HG03575 (cell line): ENCODE results near the gene TBC1D30.
A peak's percentile ranks its signal among the peaks of the same experiment; 100 is the strongest.
"Not testable (repeated sequence)": the region's sequence is repeated elsewhere in the genome, so short reads cannot be mapped to it uniquely, and the experiment has no call there.

ENCODE experiments used
- ATAC-seq: cut with Tn5 transposase; IDR thresholded peaks from one replicate; pipeline ENCODE4 v1.9.1; 2021; ENCODE audit not compliant: unreplicated experiment, insufficient number of reproducible peaks, low FRiP score; ENCODE audit errors: extremely low read depth

The TBC1D30 gene

DNA sequence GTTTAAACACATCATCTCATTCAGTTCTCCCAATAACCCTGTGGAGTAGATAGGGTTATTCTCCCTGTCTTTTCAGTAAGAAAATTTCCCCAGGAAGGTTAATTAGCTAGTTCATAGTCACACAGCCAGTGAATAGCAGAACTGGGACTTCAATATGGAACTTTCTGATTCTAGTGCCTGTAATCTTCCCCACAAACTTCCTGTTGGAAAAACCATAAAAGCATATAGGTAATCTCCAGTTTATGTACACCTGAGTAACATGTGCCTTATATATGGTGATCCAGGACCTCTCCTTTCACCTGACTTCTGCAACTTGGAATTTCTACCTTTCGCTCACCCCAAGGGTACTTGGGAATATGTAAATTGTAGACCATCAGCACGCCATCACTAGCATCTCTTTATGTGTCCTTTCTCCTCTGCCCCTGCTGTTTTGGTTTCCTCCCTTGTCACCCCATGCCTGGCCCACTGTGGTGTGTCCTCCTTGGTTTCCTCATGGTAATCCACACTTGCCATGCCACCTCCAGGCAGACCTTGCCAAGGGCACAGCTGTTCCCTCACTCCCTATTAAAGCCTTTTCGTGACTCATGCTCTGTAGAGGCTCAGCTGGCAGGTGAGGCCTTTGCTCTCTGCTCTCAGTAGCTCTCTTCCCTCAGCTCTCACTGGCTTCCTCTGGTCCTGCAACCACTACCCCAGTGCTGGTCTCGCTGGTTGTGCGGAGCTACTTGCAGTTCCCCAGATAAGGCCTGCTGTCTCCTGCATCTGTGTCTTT is 16.7 kb downstream of the TBC1D30 start:
- no peak for ATAC-seq

DNA sequence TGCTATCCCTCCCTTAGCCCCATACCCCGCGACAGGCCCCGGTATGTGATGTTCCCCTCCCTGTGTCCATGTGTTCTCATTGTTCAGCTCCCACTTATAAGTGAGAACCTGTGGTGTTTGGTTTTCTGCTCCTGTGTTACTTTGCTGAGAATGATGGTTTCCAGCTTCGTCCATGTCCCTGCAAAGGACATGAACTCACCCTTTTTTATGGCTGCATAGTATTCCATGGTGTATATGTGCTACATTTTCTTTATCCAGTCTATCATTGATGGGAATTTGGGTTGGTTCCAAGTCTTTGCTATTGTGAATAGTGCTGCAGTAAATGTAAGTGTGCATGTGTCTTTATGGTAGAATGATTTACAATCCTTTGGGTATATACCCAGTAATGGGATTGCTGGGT is 24.0 kb downstream of the TBC1D30 start:
- ATAC-seq, result not testable (repeated sequence)

DNA sequence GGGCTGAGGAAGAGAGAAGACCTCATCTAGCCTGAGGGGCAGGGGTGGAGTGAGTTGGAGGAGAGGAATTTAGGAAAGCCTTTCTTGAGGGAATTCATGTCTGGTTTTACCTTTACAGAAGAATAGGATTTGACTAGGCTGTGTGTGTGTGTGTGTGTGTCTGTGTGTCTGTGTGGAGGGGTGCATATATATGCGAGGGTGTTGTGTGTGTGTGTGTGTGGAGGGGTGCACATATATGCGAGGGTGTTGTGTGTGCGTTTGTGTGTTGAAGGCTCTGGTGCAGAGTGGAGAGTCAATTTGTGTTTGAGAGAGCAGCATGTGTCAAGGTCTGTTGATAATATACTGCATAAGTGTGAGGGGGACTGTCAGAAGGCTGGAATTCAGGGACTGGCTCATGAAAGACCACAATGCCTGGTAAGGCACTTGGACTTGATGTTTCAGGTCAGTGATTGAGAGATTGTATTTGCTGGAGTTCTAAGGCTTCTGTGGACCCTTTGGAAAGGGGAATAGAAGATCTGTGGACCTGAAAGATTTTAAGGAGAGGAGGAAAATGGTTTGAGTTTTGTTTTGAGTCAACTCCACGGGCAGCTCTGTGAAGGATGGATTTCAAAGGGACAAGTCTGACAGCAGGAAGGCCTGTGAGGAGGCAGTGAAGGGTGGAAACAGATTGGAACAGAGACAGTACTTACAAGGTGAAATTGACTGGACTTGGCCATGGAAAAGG is 34.6 kb downstream of the TBC1D30 start:
- ATAC-seq, result no peak

DNA sequence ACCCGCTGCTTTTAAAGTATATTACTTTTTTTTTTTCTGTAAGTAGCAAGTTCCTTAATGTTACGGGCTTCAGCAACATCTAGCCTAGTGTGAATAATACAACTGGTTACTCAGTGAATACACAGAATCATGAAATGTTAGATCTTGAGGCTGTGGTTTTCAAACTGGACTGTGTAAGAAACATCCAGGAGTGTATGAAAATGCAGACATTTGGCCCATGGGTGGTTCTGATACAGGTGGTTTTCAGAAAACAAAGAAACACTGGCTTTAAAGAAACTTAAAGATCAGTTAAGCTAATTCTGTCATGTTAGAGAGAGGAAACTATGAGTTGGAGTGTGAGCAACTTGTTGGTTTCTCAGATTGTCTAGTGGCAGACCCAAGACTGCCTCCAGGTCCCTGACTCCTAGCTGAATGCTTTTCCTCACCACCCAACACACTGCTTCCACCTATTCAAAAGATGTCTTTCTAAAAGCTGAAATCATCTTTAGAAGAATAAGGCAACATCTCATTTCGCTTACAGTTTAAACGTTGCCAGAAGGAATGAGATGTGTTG is 36.1 kb downstream of the TBC1D30 start:
- no peak for ATAC-seq

DNA sequence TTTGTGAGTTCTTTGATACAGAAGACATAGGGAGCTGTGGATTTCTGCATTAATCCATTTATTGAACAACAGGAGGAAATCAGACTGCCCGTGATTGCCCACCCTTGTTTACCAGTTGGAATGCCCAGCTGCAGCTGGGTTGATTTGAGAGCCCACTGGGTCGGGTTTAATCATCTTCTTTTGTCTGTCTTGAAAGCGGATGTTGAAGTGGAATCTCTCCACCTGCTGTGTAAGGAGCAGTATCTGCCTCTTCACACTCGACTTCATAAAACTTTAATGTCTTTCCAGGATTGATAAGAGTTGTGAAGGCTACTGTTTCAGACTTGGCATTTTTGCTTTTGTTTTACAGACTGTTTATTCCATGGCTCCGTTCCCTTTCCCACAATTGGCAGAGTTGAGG is 39.9 kb downstream of the TBC1D30 start:
- no peak for ATAC-seq

DNA sequence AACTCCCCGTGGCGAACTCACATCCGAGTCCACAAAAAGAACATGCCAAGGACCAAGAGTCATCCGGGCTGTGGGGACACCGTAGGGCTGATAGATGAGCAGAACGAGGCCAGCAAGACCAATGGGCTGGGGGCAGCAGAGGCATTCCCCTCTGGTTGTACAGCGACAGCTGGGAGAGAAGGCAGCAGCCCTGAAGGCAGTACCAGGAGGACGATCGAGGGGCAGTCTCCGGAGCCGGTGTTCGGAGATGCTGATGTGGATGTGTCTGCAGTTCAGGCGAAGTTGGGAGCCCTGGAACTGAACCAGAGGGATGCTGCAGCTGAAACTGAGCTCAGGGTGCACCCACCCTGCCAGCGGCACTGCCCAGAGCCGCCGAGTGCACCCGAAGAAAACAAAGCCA is 50.7 kb downstream of the TBC1D30 start:
- ATAC-seq, result no peak

DNA sequence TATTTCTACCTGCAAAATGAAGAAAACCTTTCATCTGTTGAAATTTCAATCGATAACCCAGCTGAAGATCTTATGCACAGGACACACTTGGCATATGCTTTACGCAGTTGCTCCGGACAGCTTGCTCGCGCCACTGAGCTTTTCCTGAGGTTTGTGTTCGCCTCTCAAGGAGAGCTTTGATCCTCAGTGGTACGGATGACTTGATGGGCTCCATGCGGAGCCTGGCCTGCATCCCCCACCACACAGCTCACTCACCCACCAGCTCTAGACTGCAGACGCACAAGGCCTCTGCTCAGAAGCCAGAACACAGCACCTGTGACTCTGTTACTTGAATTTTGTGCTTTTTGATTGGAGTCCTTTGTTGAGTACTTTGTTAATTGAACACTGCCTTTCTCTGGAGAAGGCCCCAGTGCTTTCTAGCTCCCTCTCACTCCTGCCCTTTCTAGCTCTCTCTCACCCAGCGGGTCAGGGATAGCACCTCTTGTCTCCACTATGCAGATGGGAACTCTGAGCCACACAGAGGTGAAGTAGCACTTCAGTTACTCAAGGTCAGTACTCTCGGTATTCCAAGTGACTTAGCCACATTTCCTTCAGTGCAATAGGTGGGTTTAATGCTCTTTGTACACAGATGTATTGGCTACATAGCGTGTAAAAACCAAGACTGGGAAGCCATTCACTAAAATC is 52.1 kb downstream of the TBC1D30 start:
- no peak for ATAC-seq

DNA sequence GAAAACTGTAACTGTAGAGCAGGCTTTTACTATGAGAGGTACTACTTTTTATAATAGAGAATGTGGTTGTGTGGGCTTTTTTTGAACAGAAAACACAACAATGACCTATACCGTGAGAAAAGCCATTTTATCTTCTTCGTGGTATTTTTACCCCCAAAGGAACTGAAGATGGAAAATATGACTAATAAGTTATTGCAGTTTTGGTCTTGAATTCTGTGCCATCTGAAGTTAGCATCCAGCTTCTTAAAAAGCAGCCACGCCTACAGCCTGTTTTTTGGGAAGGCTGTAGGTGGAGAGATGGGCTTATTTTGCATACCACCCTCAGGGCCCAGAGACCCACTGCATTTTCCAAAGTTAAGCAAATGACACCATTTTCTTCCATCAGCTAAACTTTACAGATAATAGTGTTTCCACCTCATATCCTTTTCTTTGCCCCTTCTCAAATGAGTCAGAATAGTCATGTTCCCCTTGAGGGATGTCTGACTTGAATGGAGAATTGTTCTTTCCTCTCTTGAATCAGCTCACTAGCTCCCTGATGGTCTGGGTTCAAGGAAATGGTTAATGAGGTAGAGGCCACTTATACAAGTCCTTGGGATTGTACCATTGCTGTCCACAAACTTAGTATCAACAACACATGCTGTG is 53.0 kb downstream of the TBC1D30 start:
- peak; percentile 79 for ATAC-seq

DNA sequence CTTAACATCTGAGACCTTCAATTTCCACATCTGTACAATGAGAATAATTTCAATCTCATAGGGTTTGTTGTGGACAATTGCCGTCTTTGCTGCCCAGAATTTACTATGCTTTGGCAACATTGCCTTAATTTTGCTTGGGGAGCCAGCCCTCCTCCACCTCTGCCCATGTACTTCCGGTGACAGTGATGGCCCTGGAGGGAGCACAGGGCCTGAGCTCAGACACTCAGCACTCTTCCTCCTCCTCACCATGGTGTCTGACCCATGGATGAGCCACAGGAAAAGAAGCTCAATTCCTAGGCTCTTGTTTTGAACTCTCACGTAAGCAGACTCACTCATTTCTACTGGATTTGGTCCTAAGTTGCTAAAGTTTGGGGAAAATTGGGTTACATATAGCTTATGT is 58.2 kb downstream of the TBC1D30 start:
- ATAC-seq, result no peak

DNA sequence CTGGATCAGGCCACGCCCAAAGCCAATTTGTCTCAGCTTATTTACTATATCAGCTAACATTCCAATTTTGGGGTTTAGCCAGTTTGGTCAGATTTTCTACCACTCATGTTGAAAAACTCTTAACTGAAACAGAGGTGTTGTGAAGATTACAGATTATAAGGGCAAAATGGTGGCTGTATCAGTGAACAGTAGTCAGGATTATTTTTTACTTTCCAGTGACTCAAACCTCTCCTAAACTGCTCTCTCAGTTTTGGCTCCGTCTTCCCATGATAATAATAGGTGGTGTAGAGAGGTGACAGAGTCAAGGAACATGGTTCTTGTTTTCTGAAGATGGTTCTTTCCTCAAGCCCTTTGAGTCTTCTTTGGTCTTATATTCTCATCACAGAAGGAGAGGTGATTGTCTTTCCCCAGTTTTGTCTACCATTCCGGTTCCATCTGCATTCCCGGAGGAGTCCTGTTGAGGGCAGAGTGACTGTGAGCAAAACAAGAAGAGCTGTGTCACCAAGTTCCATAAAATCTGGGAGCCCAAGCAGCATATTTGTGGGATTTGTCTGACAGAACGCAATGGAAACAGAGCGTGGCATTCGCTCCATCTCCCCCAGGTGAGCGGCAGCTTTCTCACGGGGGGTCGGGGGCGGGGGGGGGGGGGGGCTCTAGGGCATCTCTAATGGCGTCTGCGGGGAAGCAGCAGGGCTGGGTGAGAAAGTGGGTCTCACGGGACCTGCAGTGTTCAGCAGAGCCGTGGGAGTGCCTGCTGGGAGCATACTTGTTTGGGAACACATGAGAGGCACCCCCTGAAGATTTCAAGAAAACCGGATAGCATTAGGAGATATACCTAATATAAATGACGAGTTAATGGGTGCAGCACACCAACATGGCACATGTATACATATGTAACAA is 59.1 kb downstream of the TBC1D30 start:
- no peak for ATAC-seq

DNA sequence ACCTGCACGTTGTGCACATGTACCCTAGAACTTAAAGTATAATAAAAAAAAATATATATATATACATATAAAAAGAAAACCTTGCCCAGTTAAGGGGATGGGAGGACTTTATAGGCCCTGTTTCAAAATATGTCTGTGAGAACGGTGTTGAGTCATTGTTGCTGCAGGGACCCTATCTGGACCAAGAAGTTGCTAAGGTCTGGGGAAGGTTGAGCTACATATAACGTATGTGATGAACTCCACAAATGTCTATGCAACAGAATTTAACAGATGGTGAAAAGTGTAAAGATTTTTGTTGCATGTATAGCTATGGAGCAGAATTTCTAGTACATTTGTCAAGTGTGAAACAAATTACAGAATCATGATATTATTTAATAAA is 59.7 kb downstream of the TBC1D30 start:
- ATAC-seq, result no peak

DNA sequence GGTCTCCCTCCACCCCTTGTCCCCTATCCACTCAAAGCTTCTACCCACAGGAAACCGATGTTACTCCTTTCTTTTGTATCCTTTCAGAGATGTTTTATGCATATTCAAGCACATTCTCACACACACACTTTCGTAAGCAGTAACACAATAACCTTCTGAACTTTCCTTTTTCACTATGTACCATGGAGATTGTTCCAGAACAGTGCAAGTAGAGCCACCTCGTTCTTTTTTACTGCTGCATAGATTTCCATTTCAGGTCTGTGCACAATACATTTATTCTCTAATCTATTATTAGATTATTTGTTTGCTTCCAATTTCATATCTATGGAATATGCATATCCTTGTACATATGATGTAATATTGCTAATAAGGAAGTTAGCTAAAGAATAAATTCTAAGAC is 60.3 kb downstream of the TBC1D30 start:
- ATAC-seq, result no peak

DNA sequence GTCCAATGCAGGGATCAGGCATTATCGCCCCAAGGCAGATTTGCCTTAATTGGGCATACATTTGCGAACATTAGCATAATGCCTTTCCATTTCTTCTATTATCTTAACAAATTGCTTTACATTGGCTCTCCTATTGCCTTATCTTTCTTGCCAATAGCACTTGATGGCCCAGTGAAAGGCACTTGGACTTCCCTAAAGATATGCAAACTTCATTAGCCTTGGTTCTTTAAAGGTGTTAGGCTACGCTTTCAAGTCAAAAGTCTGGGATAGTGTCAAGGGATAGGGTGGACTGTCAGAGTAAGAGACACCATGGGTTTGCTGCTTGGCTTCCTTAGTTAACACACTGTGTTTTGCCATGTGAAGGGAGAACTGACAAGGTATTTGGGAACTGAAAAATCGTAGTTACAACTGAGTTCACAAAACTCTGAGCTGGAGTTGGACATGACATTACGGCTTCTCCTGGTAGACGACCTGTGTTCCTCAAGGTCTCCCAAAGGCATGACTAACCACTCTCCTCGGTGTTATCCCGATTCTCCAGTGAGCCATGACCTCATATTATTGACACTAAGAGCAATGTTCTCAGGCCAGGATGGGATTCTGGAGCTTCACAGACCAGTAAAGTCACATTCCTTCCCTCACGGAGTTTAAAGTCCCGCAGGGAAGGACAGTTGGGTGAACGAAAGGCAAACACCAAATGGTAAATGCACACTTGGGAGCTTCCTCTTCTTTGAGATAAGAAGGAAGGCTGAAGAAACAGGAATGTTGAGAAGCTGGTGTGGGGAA is 65.2 kb downstream of the TBC1D30 start:
- no peak for ATAC-seq

DNA sequence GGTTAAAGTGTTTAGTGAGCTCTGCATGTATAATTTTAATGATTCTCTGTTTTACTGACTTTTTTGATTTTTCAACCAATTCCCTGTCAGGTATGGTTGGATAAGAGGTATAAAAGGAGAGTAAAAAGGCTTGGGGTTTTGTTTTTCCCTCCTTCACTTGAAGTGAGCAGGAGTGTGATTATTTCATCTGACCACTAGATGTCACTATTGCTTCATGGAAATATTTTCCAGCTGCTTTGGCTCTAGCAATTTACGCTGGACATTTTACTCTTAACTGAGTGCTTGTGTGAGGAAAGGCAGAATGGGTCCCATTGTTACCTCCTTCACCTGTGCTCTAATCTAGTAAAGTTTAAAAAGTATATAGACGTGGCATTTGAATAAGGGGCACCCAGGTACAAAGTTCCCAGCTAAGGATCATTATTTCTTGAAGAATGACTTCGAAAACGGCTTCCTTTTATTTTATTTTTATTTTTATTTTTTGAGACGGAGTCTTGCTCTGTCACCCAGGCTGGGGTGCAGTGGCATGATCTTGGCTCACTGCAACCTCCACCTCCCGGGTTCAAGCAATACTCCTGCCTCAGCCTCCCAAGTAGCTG is 66.5 kb downstream of the TBC1D30 start:
- ATAC-seq, result no peak

DNA sequence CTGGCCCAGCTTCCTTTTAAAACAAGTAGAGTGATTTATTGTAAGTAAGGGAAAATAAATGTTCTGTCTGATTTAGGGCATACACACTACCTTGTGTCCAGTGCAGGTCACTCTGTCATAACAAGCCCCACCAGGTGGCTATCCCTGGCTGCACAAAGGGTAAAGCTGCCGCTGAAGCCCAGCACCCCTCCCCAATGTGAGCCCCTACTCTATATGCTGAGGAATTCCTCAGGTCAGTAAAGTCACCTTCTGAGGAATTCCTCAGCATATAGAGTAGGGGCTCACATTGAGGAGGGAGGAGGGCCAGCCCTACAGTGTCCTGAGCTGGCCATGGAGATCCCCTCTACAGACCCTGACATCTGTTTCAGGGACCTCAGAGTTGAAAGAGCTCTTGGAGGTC is 67.2 kb downstream of the TBC1D30 start:
- no peak for ATAC-seq

DNA sequence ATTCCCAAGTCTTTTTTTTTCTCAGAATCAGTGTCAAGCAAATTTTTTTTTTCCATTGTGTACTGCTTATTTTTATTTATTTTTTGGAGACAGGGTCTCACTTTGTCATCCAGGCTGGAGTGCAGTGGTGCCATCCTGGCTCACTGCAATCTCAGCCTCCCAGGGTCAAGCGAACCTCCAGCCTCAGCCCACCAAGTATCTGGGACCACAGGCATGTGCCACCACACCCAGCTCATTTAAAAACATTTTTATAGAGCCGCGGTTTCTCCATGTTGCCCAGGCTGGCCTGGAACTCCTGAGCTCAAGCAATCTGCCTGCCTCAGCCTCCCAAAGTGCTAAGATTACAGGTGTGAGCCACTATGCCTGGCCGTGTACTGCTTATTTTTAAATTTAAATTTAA is 68.1 kb downstream of the TBC1D30 start:
- ATAC-seq, result no peak

DNA sequence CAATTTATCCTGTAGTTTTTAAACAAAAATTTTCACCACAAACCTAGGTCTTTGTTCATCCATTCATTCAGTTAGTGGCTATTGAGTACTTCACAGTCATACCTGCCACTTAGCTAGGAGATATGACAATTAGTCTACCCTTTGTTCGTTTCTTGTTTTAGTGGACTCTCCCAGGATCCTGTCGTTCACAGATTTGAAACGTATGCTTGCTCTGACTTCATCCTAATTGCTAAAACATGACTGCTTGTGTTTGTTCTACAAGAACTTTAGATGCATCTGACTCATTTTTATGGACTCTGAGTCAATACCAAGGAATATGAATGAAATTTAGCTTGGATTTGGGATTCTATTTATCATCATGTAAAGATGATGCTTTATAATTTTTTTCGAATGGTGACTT is 69.5 kb downstream of the TBC1D30 start:
- no peak for ATAC-seq
